Keratinocyte (primary cell): ENCODE data around the gene DDX49. TPM values are rescaled to one million over a fixed set of nuclear protein-coding genes. Genes with fewer than 3 reads are reported as not detected.
"Not testable (repeated sequence)": the region's sequence is repeated elsewhere in the genome, so short reads cannot be mapped to it uniquely, and the experiment has no call there.

Source experiments
- DNase-seq: peaks from one replicate; pipeline ENCODE4 v3.0.0-alpha.2; 2011; ENCODE audit warnings: low read depth, missing footprints, low spot score
- FAIRE-seq: peaks from 2 replicates; lab custom pipeline; 2011; peaks lifted over from hg19 to GRCh38; lab: Jason Lieb, UNC
- H2AFZ ChIP-seq: 2 replicates; pipeline ENCODE4 v1.6.0; 2012; ENCODE audit warnings: low read length, control low read depth, inconsistent platforms; ENCODE audit not compliant: control insufficient read depth
- H3K27ac ChIP-seq: 2 replicates; pipeline ENCODE4 v1.5.1; 2011; ENCODE audit warnings: low read length; ENCODE audit not compliant: control insufficient read depth, insufficient read depth
- H3K27me3 ChIP-seq: 3 replicates; pipeline ENCODE4 v1.6.0; 2011; ENCODE audit warnings: low read length; ENCODE audit not compliant: control insufficient read depth, insufficient read depth; ENCODE audit errors: extremely low read depth
- H3K36me3 ChIP-seq, 2 experiments: 2 replicates in 1 of 2; 3 replicates in 1 of 2; pipeline ENCODE4 v1.5.1; 2011; ENCODE audit warnings: low read length in 2 of 2, mild to moderate bottlenecking in 1 of 2; ENCODE audit not compliant: control insufficient read depth in 2 of 2, insufficient read depth in 2 of 2; ENCODE audit errors: extremely low read depth in 1 of 2
- H3K4me1 ChIP-seq: 3 replicates; pipeline ENCODE4 v1.5.1; 2011; ENCODE audit warnings: low read length; ENCODE audit not compliant: control insufficient read depth, insufficient read depth; ENCODE audit errors: extremely low read depth
- H3K4me2 ChIP-seq: 3 replicates; pipeline ENCODE4 v1.6.0; 2011; ENCODE audit warnings: low read depth, low read length; ENCODE audit not compliant: control insufficient read depth, insufficient read depth; ENCODE audit errors: extremely low read depth
- H3K4me3 ChIP-seq, 3 experiments: fragments of 200-600 bp in 1 of 3; sonication (generic) in 1 of 3; 2 replicates in 2 of 3; 3 replicates in 1 of 3; pipeline ENCODE4 v1.5.1; 2011 to 2016; ENCODE audit warnings: low read length in 3 of 3, mild to moderate bottlenecking in 3 of 3, control low read depth in 2 of 3, inconsistent platforms in 1 of 3, low read depth in 1 of 3, mixed read lengths in 1 of 3, mixed run types in 1 of 3, moderate library complexity in 1 of 3; ENCODE audit not compliant: control insufficient read depth in 2 of 3, insufficient read depth in 2 of 3; ENCODE audit errors: extremely low read depth in 1 of 3
- H3K79me2 ChIP-seq: 2 replicates; pipeline ENCODE4 v1.6.0; 2012; ENCODE audit warnings: low read length; ENCODE audit not compliant: control insufficient read depth, insufficient read depth
- H3K9ac ChIP-seq: 3 replicates; pipeline ENCODE4 v1.6.0; 2011; ENCODE audit warnings: low read length; ENCODE audit not compliant: control insufficient read depth, insufficient read depth; ENCODE audit errors: extremely low read depth
- H3K9me1 ChIP-seq: 3 replicates; pipeline ENCODE4 v1.6.0; 2011; ENCODE audit warnings: low read length; ENCODE audit not compliant: control insufficient read depth, insufficient read depth; ENCODE audit errors: extremely low read depth
- H3K9me3 ChIP-seq: 2 replicates; pipeline ENCODE4 v1.5.1; 2012; ENCODE audit warnings: low read depth, low read length; ENCODE audit not compliant: control insufficient read depth
- H4K20me1 ChIP-seq: 3 replicates; pipeline ENCODE4 v1.6.0; 2011; ENCODE audit warnings: low read length; ENCODE audit not compliant: control insufficient read depth, insufficient read depth; ENCODE audit errors: extremely low read depth
- EZH2 ChIP-seq: IDR thresholded peaks from one replicate; pipeline ENCODE4 v1.6.1; 2012; ENCODE audit warnings: inconsistent platforms, mild to moderate bottlenecking, low read length, moderate library complexity
- dilution Hi-C: fragments of 300-500 bp; cut with MboI; formaldehyde crosslinking; loops from one replicate; pipeline ENCODE4 v1.7.0; 2020; ENCODE audit warnings: low sequenced_read_pairs; ENCODE audit not compliant: extremely low pct_ligation_motif_present
- polyA plus RNA-seq, 5 experiments: library from polyadenylated mRNA; depleted of rRNA in 3 of 5; stranded (reverse) in 3 of 5; stranded (forward) in 1 of 5; unstranded in 1 of 5; fragments of >200 nt; gene quantifications; 1 replicate in 1 of 5; 2 replicates in 3 of 5; 3 replicates in 1 of 5; pipeline versions ENCODE4 v1.2.1 to v1.2.3, GENCODE V29; 2011 to 2012; ENCODE audit warnings: missing spikeins in 2 of 5, low read depth in 1 of 5, low replicate concordance in 1 of 5
- TF ChIP-seq, protein P1 (sequence below), 3 experiments: IDR thresholded peaks in 1 of 3; conservative IDR thresholded peaks in 1 of 3; optimal IDR thresholded peaks in 1 of 3; 2 replicates in 2 of 3; 3 replicates in 1 of 3; pipeline versions ENCODE3 to v1.5.1; 2011; ENCODE audit warnings: low read length in 3 of 3, mild to moderate bottlenecking in 3 of 3, moderate library complexity in 2 of 3, control low read depth in 1 of 3, inconsistent platforms in 1 of 3; ENCODE audit not compliant: insufficient read depth in 2 of 3; ENCODE audit errors: extremely low read depth in 1 of 3

Gene DDX49
- polyA plus RNA-seq, 1 donor (not counting 4 experiments of a cell fraction or from before 2014, with no cell fraction given): 39.2 TPM

DNA sequence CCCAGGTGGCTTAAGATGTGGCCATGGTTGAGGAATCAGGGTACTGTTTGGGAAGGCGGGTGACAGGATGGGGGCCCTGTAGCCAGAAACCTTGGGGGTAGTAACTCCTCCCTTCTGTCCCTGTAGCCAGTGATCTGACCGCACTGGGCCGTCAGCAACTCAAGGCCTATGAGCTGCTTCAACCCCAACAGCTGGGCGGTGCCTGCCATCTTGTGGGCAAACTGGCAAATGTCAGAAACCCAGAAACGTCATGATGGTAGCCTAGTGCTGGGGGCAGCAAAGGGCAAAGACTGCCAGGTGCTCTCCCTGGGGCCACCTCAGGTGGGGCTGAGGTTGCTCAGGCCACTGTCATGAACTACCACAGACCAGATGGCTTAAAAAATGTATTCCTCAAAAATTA lies 3.9 kb upstream of the DDX49 start:
- DNase-seq (no peak), FAIRE-seq (no peak)
- Histone ChIP-seq H2AFZ (no peak overlapping the region), H3K9me3 (no peaks in the 10 kb centered on the region), H3K27me3 (no peaks in the 10 kb centered on the region), H3K27ac (no peak overlapping the region), H3K9me1 (no peaks in the 10 kb centered on the region), H3K4me1 (peaks cover 11% of the 10 kb centered on the region), H3K36me3 (peaks cover 15 to 18% of the 10 kb centered on the region in 2 experiments), H3K79me2 (peaks cover 65% of the 10 kb centered on the region), H3K4me2 (no peak overlapping the region), H3K4me3 (no peak overlapping the region), H3K9ac (no peak overlapping the region), H4K20me1 (no peaks in the 10 kb centered on the region)
- dilution Hi-C loops: no loop called here
- TF ChIP-seq, protein P1, sequence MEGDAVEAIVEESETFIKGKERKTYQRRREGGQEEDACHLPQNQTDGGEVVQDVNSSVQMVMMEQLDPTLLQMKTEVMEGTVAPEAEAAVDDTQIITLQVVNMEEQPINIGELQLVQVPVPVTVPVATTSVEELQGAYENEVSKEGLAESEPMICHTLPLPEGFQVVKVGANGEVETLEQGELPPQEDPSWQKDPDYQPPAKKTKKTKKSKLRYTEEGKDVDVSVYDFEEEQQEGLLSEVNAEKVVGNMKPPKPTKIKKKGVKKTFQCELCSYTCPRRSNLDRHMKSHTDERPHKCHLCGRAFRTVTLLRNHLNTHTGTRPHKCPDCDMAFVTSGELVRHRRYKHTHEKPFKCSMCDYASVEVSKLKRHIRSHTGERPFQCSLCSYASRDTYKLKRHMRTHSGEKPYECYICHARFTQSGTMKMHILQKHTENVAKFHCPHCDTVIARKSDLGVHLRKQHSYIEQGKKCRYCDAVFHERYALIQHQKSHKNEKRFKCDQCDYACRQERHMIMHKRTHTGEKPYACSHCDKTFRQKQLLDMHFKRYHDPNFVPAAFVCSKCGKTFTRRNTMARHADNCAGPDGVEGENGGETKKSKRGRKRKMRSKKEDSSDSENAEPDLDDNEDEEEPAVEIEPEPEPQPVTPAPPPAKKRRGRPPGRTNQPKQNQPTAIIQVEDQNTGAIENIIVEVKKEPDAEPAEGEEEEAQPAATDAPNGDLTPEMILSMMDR (optimal IDR thresholded peaks at IDR 0.05 in 1 of 3, IDR thresholded peaks at IDR 0.05 in 1 of 3, conservative IDR thresholded peaks at IDR 0.05 in 1 of 3; ENCODE audit: extremely low read depth in 1 of 3, insufficient read depth in 2 of 3, low read length in 3 of 3): peak; percentile 46 to 65 (median 47)
- no peak for TF ChIP-seq EZH2

DNA sequence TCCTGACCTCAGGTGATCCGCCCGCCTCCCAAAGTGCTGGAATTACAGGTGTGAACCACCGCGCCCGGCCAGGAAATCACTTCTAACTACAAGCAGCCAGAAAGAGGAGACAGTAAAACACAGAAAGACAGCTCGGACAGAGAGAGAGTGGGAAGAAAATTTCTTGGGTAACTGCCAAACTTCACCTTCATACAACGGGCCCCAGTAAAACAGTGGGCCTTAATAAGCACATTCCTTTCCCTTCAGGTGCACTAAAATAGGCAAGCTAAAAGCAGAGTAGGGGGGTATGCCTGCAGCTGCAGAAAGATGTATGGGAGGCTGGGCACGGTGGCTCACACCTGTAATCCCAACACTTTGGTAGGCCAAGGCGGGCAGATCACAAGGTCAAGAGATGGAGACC lies 1.9 kb upstream of the DDX49 start:
- H4K20me1 ChIP-seq: not testable (repeated sequence)

DNA sequence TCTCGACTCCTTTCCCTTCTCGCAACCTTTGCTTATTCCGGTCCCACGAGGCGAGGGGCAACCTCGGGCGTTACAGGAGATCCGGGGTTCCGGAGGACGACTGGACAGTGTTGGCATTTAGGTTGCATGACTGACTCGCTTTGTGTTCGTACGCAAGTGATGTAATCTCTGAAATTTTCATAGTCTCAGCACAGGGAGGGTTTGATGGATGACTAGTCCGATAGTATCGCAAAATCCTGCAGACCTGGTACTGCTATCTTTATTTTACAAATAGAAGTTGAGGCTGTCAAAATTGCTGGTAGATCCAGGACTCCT lies 342 bp downstream of the DDX49 start:
- DNase-seq: no peak
- dilution Hi-C loops: no loop called here
- peaks cover 51% of the 10 kb centered on the region for H3K79me2 ChIP-seq

More for the DNA sequence above, 1.9 kb upstream of the DDX49 start:
- H3K27ac ChIP-seq, H3K4me2 ChIP-seq, H2AFZ ChIP-seq, FAIRE-seq, H3K9ac ChIP-seq, H3K27me3 ChIP-seq, H3K4me3 ChIP-seq, H3K9me3 ChIP-seq, H3K9me1 ChIP-seq, DNase-seq, dilution Hi-C loops: not testable (repeated sequence)
- H3K36me3 ChIP-seq: peaks cover 17 to 23% of the 10 kb centered on the region in 2 experiments
- peaks cover 72% of the 10 kb centered on the region for H3K79me2 ChIP-seq
- H3K4me1 ChIP-seq: peaks cover 11% of the 10 kb centered on the region

More for the DNA sequence above, 342 bp downstream of the DDX49 start:
- Histone ChIP-seq H2AFZ (peak overlapping the region; percentile 34), H3K9me3 (no peaks in the 10 kb centered on the region), H3K4me2 (peak overlapping the region; percentile 98), H4K20me1 (peaks cover 4% of the 10 kb centered on the region), H3K36me3 (peaks cover 15 to 27% of the 10 kb centered on the region in 2 experiments), H3K9me1 (no peaks in the 10 kb centered on the region), H3K27ac (peak overlapping the region; percentile 84), H3K4me1 (peaks cover 11% of the 10 kb centered on the region), H3K9ac (peak overlapping the region; percentile 99), H3K27me3 (no peaks in the 10 kb centered on the region), H3K4me3 (peak overlapping the region; percentile 93 to 97 (median 93))
- no peak for FAIRE-seq
- TF ChIP-seq, protein P1 (optimal IDR thresholded peaks at IDR 0.05 in 1 of 3, IDR thresholded peaks at IDR 0.05 in 1 of 3, conservative IDR thresholded peaks at IDR 0.05 in 1 of 3; ENCODE audit: extremely low read depth in 1 of 3, insufficient read depth in 2 of 3, low read length in 3 of 3): no peak
- TF ChIP-seq EZH2: no peak
